HTR-8/SVneo (cell line): ENCODE results near the gene TEX13A.

Source experiments
- DNase-seq: peaks from one replicate; pipeline ENCODE4 v3.0.0; 2011; ENCODE audit warnings: low spot score, mixed read lengths; ENCODE audit not compliant: insufficient read length
- FAIRE-seq: peaks from 2 replicates; lab custom pipeline; 2011; peaks lifted over from hg19 to GRCh38; lab: Jason Lieb, UNC

The TEX13A gene

DNA sequence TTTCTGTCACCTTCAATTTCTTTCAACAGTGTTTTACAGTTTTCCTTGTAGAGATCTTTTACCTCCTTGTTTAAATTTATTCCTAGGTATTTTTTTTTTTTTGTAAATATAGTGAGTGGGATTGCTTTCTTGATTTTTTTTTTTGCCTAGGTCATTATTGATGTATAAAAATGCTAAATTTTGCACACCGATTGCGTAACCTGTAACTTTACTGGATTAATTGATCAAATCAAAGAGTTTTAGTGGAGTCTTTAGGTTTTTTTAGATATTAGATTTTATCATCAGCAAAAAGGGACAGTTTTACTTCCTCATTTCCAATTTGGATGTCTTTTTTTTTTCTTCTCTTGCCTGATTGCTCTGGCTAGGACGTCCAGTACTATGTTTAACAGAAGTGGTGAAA, 40.9 kb downstream of the TEX13A start:
- FAIRE-seq (no peak), DNase-seq (no peak)

DNA sequence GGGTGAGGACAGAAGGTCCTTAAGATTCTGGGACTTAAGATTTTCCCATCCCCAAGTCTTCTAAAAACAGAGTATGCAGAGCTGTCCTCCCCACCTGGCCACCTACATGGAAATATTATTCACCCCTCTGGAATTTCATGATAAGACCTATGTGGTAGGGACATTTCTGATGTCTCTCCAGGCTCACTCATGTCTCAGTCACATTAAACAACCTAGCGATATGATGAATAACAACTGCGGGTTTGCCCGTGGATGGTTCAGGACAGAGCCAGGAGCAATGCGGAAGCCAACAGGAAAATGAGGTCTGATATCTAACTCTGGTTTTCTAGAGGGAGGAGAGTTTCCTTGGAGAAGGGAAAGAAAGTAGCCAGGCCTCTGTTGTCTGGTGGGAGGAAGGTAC, 47.4 kb downstream of the TEX13A start:
- no peak for FAIRE-seq
- DNase-seq = no peak
